CD4-positive, alpha-beta T cell treated with Interleukin-6 at 100 ng/mL for 8 hours (primary cell): ENCODE measurements around the gene CYTH4.
"Not testable (repeated sequence)": the region's sequence is repeated elsewhere in the genome, so short reads cannot be mapped to it uniquely, and the experiment has no call there.

ENCODE experiments used
- DNase-seq: peaks from one replicate; pipeline ENCODE4 v3.0.0-alpha.2; 2020; ENCODE audit warnings: mixed read lengths, low spot score

The CYTH4 gene

DNA sequence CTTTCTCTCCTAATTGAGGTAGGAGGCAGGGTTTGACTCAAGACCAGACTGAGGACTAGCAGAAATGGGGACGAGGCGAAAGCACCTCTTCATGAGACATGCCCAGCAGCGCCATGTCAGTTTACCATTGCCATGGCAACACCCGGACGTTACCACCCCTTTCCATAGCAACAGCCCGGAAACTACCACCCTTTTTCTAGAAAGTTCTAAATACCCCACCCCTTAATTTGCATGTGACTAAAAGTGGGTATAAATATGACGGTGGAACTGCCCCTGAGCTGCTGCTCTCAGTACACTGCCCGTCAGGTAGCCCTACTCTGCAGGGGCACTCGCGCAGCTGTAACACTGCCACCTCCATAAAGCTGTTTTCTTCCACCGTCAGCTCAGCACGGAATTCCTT lies 32.3 kb upstream of the CYTH4 start:
- DNase-seq = no peak

DNA sequence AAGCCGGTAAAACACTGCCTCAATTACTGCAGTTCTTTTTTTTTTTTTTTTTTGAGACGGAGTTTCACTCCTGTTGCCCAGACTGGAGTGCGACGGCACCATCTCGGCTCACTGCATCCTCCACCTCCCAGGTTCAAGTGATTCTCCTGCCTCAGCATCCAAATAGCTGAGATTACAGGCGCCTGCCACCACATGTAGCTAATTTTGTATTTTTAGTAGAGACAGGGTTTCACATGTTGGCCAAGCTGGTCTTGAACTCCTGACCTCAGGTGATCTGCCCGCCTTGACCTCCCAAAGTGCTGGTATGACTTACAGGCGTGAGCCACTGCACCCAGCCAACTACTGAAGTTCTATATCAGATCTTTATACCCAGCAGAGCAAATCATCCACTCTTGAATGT lies 30.5 kb upstream of the CYTH4 start:
- not testable (repeated sequence) for DNase-seq

DNA sequence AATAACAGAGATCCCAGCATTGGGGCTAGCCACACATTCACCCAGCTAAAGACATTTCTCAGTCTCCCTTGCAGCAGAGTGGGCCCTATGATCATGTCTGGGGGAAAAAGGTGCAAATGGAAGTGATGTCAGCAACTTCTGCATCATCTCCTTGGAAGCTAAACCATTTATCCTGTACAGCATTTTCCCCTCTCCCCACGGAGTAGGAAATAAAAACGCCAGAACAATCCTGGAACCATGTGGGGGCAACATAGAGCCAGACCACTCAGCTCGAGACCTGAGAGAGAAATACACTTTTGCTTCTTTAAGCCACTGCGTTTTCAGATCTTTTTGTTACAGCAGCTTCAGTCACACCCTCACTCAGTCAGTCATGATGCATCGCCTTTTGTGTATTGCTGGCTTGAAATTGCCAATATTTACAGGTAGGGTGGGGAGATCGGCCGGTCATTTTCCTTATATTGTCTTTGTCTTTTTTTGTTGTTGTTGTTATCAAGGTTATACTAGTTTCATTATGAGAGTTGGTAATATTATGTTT lies 29.1 kb upstream of the CYTH4 start:
- DNase-seq = no peak

DNA sequence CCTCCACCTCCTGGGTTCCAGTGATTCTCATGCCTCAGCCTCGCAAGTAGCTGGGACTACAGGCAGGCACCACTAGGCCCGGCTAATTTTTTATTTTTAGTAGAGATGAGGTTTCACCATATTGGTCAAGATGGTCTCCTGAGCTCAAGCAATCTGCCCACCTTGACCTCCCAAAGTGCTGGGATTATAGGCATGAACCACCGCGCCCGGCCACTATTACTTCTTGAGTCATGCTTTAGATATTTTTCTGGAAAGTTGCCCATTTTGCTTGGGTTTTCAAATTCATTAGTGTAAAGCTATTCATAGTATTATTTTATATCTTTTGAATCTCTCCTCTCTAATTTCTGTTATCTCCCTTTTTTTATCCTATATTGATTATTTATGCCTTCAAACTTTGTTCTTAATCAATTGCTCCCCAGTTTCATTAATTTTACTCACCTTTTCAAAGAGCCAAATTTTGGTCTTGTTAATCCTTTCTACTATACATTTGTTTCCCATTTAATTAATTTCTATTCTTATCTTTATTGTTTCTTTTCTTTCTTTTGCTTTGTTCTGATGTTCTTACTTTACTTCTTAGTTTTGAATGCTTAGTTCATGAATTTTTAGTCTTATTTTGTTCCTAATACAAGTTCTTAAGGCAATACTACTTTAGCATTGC lies 28.0 kb upstream of the CYTH4 start:
- DNase-seq = no peak

DNA sequence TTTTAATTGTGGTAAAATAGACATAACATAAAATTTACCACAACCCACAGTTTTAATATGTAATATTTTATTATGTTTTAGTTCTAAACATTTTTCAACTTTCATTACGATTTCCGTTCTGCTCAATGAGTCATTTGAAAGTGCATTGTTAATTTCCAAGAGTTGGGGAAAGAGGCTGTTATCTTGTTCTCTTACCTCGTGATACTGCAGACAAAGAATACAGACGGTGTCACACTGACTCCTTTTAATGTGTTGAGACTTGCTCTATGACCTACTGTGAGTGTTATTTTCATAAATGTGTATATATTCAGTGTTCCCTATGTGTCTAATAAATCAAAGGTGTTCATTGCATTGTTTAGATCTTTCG lies 27.5 kb upstream of the CYTH4 start:
- no peak for DNase-seq

DNA sequence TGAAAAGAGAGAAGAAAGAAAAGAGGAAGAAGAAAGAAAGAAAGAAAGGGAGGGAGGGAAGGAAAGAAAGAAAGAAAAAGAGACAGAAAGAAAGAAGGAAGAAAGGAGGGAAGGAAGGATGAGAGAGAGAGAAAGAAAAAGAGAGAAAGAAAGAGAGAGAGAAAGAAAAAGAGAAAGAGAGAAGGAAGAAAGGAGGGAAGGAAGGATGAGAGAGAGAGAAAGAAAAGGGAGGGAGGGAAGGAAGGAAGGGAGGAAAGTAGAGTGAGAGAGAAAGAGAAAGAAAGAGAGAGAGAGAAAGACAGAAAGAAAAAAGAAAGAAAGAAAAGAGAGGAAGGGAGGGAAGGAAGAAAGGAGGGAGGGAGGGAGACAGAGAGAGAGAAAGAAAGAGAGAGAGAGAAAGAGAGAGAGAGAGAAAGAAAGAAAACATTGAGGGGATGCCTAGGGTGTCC lies 26.7 kb upstream of the CYTH4 start:
- DNase-seq = no peak

DNA sequence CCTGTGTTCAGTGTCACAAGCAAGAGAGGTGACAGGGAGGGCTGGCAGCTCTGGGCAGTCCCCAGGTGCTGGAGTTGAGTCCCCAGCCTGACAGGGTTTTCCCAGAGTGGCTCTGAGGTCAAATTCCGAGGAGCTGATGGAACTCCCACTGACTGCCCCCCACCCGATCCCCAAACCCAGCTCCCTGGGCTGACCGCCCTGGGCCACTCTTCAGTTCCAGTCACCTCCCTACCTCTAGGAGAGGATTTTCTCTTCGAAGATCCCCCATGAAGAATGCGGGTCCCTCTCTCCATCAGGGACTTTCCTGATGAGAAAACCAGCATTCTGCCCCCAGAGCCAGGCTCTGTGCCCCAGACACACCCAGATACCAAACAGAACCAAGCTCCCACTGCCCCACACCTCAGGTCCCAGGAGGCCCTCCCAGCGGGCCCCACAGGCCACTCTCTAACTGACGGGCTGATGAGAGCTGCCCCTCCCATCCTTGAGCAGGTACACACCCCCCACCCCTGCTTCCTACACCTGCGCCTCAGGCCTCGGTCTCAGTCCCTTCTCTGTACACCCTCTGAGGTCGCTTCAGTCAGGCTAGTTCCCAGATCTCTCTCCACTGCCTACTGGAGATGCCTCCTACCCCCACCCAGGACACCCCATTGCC lies 26.1 kb upstream of the CYTH4 start:
- no peak for DNase-seq

DNA sequence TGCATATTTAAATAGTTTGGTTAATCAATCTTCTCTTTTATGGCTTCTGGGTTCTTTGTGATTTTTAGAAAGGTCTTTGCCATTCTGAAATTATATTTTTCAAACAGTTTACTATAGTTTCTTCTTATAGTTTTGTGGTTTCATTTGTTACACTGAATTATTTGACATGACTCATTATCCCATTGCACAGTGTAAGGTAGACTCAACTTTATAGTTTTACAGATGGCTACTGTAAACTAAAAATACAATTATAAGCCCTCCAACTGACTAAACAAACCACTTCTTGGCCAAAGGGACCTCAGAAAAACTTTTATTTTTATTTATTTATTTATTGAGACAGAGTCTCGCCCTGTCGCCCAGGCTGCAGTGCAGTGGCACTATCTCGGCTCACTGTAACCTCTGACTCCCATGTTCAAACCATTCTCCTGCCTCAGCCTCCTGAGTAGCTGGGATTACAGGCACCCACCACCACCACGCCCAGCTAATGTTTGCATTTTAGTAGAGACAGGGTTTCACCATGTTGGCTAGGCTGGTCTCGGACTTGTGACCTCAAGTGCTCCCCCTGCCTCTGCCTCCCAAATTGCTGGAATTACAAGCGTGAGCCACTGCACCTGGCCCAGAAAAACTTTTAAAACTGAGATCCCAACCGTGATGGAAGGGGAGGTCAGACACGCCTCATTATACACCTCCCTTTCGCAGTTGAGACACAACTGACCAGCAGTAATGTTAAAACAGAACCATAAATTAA lies 24.1 kb upstream of the CYTH4 start:
- no peak for DNase-seq

DNA sequence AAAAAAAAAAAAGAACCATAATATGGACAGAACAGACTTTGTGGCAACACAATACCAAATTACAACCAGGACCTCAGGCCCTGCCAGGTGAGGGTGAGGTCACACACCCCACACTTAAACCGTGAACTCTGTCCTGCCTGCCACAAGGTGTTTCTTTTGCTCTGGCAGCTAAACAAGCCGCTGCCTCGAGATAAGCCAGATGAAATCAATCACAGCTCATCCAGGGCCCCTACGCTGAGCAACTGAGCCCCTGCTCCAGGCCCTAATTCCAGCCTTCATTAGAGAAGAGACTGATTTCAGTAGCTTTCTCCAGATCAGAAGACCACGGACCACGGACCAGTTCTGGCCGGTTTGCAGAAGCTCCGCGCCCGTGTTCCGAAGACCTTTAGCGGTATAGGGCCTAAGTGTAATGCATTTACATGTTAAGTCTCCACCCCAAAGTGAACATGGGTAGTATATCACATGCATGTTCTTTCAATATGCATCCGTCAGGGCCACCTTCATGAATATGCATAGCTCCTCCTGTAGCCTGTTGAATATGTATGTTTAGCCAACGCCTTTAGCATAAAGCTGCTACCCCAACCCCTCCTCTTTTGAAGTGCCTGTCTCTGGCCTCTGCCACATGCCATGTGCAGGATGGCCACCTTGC lies 23.4 kb upstream of the CYTH4 start:
- DNase-seq = no peak

DNA sequence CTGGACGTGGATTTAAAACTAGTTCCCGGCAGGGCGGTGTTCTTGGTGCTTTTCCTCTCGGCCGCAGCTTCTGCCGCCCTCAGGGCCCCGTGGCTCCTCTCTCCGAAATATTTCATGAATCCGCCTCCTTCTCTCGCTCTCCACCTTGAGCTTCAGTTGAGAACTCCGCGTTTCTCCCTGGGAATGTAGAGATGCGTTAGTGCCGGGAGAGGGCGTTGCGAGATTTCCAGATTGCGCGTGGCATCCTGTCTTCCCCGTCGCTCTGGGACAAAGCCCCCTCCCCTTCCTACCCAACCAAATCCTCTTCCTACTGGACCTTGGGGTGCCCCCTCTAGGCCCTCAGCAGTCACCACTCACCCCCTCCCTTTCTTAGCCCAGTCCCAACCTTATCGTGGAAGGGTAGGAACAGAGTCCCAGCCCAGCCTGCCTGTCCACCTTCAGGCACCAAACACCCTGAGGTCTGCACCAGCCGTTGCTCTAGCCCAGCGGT lies 22.7 kb upstream of the CYTH4 start:
- DNase-seq = peak; percentile 39

DNA sequence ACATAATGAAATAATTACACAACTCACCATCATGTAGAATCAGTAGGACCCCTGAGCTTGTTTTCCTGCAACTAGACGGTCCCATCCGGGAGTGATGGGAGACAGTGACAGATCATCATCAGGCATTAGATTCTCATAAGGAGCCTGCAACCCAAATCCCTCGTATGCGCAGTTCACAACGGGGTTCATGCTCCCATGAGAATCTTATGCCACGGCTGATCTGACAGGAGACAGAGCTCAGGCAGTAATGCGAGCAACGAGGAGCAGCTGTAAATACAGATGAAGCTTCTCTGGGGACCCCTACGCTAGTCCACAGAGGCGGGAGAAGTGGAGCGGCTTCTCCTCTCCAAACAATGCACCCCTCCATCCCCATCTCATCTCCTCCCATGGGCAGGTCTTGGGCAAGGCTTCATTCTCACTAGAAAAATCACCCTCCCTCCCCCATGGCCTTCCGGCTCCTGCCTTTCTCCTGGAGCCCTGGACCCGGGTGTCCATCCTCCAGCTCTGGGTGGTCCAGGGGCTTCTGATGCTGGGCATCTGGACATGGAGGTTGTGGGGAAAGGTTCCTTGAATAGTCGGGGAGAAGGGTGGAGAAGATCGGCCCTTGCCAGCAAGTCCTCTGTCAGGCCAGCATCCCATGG lies 22.0 kb upstream of the CYTH4 start:
- no peak for DNase-seq

DNA sequence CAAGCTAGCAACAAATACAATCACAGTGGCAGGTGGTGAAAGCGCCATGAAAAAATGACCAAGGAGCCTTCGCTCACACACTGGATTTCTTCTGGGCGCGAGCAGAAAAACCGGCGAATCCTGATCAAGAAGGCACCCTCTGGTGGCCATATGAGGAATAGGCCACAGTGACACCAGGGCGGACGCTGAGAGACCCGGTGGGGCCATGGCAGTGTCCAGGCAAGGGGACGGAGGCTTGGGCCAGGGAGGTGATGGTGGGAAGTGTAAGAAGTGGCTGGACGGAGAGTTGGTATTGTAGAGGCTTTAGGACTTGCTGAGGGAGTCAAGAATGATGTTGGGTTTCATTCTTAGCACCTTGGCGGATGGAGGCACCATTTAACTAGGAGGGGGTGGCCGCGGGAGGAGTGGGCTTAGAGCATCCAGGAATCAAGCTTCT lies 21.4 kb upstream of the CYTH4 start:
- peak; percentile 54 for DNase-seq

DNA sequence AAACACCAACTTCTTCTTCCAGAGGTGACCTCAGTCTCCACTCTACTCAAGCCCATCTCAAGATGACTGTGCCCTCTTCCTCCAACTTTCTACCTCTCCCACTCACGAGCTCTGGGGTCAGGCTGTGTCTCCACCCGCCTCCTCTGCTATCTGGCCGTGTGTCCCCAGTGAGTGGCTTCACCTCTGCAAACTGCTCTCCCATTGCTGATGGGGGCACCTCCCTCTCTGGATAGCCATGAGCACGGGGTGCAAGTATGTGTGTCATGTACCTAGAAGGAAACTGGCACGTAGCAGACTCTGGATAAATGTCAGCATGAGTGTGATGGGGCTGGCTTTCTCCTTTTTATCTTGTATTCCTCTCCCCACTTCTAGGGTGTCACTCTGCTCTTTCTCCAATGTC lies 20.0 kb upstream of the CYTH4 start:
- DNase-seq = no peak

DNA sequence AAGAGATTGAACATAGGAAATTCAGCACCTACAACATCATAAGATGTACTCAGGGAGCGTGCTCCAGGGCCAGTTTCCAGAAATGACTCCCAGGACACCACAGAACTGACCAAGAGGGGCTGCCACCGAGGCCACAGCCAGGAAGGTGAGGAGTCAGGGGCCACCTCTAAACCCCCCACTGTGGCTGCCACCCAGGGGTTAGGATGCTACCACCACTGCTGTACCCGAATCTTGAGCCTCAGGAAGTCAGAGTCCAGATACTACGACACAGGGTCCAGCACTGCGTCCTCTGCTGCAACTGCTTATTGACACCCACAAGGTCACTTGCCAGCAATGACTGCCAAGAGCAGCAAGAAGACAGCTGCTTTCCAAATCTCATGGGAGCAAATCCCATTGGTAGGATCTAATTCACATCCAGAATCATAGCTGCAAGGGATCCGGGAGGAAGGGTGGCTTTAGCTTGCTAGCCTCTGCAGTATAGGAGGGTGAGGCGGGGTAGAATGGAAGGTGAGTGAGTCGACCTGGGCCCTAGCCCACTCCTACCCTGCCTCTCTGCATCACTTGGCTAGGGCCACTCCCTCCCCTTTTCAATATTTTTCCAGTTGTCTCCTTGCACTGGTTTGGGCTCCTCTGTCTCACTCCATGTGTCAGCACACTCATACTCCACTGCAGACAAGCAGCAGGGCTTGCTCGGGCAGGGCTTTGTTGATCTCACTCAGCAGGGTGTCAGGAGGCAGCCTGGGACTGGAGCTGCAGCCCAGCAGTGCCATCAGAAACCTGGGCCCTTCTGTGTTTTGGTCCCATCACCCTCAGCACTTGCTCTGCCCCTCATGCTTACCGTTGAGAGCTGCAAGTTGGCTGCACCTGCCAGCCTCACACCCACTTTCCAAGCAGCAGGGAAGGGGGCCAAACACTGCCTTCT lies 18.1 kb upstream of the CYTH4 start:
- DNase-seq = no peak

DNA sequence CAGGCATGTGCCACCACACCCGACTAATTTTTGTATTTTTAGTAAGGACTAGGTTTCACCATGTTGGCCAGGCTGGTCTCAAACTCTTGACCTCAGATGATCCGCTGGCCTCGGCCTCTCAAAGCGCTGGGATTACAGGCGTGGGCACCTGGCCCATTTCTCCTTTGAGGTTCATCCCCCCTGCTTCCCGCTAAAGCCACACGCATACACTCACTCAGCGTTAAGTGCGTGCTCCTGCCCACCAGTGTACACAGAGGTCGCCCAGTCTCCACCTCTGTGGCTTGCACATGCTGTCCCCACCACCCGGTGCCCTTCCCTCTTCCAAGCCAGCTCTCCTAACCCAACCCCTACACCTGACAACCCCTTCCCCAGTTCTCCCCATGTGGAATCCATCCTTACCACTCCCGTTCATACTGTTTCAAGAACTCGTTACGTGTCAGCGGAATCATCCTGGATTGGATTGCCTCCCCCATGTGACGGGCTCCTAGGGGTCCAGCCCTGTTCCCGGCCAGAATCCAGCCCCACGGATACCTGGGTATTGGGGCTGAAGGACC lies 15.7 kb upstream of the CYTH4 start:
- no peak for DNase-seq

DNA sequence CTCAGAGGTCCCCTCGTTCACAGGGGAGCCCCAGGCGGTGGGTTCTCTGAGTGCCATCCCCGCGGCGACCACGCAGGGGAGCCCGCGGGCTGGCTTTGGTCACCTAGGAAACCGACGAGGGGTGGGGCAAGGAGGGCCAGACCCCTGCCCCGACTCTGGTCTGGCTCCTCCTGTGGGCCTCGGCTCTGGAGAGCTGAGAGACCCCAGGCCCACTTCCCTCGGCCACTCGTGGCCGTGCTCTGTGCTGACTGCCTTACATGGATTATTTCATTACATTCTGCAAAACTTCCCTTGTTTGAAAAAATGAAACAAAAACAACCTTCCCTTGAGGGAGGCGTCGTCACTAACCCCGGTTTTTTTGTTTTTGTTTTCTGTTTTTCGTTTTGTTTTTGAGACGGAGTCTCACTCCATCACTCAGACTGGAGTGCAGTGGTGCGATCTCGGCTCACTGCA lies 15.1 kb upstream of the CYTH4 start:
- DNase-seq = peak; percentile 66

DNA sequence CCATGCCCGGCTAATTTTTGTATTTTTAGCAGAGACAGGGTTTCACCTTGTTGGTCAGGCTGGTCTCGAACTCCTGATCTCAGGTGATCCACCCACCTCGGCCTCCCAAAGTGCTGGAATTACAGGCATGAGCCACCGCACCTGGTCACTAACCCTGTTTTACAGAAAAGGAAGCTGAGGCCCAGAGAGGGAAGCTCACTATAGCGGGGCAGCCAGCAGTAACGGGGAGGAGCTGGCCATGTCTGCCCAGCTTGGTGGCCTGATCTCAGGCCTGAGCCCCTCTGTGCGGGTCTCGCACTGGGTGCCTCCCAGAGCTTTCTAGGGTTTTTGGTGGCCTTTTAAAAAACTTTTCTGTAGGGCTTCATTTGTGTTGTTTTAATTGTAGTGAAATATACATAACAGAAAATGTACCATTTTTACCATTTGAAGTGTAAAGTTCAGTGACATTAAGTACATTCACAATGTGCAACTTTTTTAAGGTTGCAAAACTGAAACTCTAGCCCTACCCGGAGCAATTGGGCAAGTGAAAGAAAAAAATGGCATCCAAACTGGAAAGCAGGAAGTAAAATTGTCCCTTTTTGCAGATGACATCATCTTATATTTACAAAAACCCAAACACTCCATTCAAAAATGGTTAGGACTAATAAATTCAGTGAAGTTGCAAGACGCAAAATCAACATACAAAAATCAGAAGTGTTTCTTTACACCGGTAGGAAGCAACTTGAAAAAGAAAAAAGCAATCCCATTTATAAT lies 14.5 kb upstream of the CYTH4 start:
- DNase-seq = no peak

DNA sequence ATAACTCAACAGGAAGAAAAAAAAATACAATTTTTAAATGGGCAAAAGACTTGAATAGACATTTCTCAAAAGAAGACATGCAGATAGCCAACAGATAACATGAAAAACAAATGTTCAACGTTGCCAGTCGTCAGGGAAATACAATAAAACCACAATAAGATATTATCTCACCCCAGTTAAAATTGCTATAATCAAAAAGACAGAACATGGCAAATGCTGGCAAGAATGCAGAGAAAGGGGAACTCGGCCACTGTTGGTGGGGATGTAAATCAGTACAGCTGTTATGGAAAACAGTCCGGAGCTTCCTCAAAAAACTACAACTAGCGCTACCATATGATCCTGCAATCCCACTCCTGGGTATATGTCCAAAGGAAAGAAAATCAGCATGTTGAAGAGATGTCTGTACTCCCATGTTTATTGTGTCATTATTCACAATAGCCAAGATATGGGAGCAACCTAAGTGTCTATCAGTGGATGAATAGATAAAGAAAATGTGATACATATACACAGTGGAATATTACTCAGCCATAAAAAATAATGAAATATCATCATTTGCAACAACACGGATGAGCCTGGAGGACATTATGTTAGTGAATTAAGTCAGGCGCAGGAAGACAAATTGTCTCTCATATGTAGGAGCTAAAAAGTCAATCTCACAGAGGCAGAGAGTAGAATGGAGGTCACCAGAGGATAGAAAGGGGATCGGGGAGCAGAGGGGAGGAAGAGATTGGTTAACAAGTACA lies 12.2 kb upstream of the CYTH4 start:
- no peak for DNase-seq
